SIG-M5 treated with dmso at 0.1 percent for 504 hours (cell line): ENCODE measurements around the gene CCL4L2.
A peak's percentile ranks its signal among the peaks of the same experiment; 100 is the strongest.
"Not testable (repeated sequence)": the region's sequence is repeated elsewhere in the genome, so short reads cannot be mapped to it uniquely, and the experiment has no call there.

Experiments
- DNase-seq: peaks from one replicate; lab custom pipeline; 2025; ENCODE audit not compliant: unreplicated experiment; lab: John Stamatoyannopoulos, UW

CCL4L2 gene

DNA sequence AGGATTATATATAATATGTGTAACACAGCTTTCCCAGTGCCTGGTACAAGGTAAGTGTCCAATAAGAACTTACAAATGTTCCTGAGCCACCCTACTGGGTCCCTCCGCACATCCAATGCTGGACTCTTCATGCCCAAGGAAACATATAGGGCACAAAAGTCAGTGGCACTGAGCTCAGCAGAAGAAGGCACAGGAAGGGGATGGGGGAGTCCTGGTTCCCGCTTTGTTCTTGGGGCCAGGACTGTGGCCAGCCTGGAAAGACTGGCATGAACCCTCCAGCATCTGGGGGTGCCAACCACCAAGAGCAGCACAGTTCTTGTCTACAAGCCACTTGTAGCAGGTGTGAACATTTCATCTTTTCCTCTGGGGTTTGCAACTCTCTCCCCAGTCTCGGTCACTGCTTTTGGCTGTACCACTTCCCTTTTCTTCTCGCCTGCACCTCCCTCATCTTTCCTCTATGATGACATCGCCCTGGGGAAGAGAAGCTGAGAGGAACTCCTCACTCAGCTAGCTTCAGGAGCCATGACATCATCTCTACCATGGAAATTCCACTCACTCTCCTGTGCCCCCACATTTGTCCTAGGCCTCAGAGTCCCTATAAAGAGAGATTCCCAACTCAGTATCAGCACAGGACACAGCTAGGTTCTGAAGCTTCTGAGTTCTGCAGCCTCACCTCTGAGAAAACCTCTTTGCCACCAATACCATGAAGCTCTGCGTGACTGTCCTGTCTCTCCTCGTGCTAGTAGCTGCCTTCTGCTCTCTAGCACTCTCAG, at the start of gene CCL4L2:
CCL4L2 (plus strand) TSS at position 625 of the 773 bp plus-strand sequence.
- peak; percentile 84 for DNase-seq

DNA sequence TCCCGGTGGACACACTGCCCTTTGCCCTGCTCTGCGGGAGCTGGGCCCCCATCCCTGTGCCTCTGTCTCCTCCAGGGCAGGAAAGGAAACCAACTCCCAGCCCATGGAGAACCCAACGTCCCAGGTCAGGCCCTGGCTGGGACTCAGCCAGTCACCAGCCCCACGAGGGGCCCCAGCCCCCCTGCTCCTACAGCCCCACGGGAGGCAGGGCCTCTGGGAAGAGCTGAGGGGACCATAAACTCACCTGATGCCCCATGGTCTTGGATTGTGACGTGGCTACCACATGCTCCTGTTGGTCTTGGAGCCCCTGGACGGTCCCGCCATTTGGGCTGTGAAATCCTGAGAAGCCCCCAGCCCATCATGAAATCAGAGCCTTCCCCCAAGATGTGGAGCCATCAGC, 42.0 kb upstream of the CCL4L2 start:
- not testable (repeated sequence) for DNase-seq

DNA sequence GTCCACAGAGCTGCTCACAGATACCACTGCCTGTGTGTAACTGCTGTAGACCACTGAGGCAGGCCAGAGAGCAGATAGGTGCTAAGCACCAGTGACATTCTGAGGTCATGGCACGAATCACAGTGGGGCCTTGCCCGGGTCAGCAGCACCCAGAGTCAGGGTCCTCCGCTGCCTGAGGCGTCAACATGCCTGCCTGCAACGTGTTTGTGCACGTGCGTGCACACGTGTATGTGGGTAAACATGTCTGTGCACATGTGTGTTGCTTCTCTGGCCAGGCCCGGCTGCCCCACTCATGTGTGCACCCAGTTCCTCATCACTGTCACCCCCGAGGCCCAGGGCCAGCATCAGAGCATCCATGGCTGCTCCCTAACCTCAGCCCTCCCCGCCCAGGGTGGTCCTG, 34.3 kb upstream of the CCL4L2 start, which contains the start of gene TBC1D3B:
TBC1D3B (minus strand) TSS at position 101 of the 400 bp plus-strand sequence. CDS start 1,586 bp downstream, outside the sequence.
- DNase-seq: not testable (repeated sequence)

DNA sequence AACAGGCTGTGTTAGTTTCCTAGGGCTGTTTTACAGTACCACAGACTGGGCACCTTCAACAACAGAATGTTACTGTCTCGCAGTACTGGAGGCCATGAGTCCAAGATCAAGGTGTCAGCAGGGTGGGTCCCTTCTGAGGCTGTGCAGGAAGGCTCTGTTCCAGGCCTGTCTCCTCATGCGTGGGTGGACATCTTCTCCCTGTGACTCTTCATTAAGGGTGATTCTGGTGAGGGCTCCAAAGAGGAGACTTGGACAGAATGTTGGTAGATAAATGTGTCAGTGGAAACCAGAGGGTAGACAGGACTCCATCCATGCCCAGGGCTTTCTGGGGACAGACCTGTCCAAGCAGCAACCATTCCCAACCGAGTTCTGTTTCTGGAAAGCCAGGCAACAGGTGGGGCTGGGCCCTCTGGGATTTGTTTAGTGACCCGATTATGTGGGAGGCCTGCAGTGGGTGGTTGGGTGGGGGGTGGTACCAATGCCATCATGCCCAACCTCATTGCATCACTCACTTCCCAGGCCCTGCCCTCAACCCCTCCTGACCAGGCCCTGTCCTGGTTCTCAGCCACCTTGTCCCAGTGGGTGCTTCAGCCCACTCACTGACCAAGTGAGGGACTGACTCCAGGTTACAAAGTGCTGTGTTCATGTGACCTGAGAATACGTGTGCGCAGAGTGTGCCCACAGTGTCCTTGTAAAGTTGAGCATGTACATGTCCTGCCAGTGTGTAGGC, 29.3 kb upstream of the CCL4L2 start:
- not testable (repeated sequence) for DNase-seq

DNA sequence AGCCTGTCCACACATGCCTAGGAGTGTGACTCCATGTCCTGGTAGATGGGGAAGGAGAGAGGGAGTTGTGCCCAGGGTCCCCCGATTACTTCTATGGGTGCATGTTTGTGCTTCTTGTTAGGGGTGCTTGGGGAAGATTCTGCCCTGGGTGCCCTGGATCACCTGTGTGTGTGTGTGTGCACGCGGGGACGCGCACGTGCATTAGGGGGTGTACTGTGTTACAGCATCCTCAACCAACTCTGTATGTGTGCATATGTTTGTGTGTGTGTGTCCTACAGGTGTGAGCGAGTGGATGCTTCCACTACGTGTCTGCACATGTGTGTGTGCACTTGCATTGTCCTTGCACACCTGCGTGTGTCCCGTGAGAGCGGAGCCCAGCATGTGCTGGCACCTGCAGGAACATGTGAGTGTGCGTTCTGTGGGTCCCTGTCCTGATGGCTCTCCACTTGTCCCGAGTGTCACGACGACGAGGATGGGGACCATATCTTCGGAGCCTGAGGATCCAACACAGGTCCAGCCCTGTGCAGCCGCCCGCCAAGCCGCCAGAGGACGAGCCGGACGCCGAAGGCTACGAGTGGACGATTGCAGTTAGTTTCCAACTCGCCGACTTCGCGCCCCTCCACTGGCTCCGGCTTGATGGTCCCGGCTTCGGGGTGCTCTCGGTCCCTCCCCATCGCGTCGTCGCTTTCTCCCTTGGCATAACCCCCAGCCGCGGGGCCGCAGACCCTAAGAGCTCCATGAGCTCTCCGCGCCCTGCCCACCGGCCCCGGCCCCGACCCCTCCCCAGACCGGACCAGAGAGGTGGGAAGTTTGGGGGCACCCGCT, 28.5 kb upstream of the CCL4L2 start:
- no peak for DNase-seq

DNA sequence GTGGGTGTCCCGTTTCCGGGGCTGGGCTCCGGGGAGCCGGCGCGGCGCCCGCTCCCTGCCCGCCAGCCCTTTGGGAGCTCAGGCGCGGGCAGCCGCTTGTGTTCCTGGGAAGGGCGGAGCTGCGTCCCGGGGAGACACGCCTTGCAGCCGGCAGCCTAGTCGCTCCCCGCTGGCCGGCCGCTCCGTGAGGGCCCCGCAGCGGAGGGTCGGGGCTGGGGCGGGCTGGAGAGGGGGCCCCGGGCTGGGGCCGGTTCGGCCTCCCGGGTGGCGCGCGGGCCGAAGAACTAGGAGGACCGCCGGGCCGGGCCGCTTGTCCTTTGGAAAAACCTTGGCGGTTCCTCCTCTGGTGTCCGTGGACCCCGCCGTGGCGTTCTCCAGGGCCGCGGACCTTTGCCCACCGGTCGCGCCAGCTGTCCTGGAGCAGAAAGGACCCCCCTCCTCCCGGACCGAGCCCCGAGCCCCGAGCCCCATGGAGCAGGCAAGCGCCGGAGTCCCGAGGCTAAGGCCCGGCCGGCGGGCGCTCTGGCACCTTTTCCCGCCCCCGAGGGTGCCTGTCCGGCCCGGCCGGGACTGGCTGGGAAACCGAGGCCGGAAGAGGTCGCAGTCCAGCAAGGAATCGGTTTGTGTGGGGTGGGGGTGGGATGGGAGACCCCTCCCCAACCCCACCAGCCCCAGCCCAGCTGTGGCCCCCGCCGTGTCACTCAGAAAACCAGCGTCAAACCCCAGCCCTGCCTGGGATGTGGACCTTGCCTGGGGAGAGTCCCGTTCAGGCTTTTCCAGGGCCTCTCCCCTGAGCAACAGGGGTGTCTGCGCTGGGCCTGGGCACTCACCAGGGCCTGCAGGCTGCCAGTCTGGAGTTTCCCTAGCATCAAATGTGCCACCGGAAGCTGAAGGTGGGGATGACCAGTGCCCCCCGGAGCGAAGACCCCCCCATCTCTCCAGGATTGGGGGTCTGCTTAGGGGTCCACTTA, 27.6 kb upstream of the CCL4L2 start:
- peak; percentile 40 for DNase-seq

DNA sequence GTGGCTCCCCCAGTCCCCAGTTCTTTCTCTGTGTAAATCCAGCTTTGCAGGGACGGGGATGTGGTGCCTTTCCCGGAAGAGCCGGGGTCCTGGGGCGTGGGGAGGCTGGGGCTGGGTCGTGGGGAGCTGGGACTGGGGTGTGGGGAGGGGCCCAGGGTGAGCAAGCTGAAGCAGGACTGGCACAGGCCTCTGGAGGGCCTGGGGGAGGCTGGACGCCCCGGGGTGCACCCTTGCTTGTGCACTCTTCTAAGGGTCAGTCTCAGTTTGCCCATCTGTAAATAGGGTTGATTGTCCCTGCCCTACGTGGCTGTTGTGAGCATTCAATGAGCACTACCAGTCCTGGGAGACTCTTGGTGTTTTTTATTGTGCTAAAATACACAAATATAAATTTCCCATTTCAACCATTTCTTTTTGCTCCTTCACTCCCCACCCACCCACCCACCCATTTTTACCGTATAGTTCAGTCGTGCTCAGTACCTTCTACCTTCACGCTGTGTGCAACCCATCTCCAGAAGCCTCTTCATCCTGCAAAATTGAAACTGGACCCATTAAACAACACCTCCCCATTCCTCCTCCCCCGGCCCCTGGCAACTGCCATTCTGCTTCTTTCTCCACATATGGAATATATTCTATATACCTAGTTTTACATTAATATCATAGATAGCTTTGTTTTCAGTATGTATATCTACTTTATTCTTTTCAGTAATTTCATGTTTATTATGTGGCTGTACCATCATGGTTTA, 26.7 kb upstream of the CCL4L2 start:
- no peak for DNase-seq

DNA sequence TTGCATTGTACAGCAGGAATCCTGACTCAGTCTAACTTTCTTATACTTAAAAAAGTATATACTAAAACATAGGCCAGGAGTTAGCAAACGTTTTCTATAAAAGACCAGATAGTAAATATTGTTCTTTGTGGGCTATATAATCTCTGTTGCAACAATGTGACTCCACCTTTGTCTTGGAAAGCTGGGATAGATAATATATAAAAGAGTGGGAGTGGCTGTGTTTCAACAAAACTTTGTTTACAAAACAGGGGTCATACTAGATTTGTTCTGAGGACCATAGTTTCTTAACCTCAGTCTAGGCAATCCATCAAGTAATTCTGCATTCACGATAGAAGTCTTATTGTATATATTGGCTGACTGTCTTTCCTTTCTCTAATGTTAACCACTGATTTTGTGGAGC, 25.4 kb upstream of the CCL4L2 start:
- DNase-seq: no peak

DNA sequence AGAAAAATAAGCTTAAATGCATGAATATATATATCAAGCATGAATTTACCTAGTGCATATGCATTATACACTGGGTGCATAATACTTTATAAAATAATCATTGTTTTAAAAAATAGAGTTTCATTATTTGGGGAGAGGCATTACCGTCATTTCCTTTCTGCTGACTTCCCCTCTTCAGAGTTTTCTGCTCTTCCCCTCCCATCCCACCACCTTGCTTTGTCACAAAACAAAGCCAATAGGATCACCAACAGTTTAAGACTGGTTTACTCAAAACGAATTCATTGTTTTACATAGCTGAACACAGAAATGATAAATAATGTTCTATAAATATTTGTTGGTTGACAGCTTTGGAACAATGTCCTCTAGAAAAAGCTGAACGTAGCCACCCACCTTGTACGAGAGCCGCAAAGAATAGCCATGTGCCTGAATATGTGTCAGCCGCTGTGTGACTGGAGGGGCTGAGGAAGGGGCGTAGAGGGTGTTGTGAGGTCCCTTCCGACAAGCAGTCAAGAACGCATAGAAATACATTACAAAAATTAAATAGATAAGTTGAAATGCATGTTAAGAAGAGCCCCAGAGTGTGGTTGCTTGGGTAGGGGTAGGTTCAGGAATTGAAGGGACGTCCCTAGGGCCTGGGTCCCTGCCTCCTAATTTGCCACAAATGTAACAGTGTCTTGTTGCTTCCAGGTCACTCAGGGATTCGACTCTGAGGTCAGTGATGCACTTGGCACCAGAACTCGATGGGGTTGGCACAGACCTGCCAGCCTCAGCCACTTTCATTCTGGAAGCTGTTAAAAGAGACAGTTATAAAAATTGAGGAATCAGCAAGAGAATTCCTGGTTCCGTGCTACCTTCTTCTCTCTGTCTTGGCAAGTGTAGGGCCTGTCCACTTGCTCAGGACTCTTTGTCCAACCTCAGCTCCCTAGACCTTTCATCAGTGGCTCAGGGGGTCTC, 23.8 kb upstream of the CCL4L2 start:
- not testable (repeated sequence) for DNase-seq

DNA sequence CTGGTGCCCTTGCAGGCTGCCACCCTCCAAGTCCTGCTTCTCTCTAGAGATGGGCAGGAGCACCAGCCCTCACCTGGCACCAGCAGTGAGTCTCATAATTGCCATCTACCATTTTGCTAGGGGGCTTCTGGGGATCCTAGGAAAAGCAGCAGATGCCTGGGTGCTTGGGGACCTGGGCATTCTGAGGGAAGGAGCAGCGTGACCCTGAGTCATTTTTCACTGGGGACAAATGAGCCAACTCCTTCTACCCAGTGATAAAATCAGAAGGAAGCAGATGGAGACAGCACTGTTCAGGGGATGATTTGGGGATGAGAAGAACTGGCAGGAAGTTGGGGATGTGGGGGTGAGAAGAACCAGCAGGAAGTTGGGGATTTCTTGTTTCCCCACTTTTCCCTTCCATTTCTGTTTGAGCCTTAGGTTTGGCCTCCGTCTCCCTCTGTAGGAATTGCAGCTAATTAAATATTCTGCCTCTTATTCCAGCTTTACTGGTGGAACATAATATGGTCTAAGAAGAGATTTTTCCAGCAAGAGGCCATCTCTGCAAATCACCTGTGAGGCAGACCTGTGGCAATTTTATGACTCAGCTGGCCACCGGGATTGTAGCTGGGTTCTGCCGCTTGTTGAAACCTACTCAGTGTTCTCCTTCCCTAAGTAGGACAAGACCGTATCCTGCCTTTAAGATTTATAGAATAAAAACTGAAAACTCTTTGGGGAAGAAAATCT, 22.8 kb upstream of the CCL4L2 start:
- DNase-seq: not testable (repeated sequence)

DNA sequence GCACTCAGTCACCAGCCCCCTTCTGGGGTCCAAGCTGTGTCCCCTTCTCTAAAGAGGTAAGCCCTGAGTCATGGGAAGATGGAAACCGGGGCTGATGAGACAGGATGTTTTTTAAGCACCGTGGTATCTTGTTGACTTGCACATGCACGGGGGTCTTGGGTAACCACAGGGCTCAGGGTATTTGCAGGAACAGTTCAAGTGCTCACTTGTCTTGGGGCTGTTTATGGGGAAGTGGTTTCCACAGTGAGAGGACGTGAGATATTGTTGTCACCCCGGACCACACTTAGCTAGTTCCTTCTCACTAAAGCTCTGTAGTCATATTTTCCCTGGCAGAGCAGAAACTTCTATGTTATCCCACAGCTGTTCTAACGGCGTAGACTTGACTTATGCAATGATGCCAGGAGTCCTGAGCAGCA, 22.0 kb upstream of the CCL4L2 start:
- peak; percentile 100 for DNase-seq

DNA sequence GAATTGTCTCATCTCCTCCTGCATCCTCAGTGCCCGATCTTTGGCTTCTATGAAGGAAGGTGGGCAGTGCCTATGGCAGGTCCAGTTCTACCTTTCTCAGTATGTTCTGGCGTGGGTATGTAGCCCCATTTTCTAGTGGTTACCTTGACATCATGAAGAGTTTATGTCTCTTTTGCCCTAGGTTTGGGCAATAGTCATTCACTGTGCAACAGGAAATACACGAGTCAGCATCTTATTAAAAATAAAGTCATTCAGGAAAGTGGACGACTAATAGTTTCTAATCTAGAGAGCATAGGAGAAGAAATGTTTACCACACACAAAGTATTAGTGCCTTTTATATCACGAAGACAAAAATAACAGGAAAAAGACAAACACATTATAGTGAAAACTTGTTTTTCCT, 20.9 kb upstream of the CCL4L2 start:
- not testable (repeated sequence) for DNase-seq

DNA sequence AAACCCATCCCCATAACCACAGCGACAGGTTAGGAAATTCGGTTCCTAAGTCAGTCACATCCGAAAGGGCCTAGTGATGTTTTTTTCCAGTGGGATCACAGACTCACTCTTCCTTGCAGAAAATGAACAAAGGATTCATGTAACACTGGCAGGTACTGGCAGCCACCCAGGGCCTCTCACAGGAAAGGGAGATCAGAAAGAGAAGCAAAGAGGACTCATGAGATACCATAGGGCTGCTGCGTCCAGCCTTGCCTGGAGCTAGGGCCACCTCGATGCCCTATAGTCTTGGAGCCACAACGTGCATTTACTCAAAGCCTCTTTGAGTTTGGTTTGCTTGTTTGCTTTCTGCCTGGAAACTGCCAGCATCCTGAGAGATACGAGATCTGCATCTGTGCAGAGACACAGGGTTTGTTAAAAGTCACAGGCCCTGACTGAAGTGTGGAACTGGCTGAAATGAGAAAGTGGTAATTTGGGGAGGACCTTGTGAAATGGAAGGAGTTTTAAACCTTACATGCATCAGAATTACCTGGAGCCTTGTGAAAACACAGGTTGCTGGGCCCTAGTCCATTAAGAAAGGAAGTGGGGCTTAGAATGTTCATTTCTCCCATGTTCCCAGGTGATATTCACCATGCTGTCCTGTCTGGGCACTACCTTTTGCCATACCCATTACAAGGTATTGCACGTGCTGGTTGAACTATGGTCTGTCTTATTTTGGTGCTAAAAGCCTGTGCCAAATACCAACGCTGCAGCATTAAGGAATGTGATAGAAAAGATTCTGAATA, 20.1 kb upstream of the CCL4L2 start:
- not testable (repeated sequence) for DNase-seq

DNA sequence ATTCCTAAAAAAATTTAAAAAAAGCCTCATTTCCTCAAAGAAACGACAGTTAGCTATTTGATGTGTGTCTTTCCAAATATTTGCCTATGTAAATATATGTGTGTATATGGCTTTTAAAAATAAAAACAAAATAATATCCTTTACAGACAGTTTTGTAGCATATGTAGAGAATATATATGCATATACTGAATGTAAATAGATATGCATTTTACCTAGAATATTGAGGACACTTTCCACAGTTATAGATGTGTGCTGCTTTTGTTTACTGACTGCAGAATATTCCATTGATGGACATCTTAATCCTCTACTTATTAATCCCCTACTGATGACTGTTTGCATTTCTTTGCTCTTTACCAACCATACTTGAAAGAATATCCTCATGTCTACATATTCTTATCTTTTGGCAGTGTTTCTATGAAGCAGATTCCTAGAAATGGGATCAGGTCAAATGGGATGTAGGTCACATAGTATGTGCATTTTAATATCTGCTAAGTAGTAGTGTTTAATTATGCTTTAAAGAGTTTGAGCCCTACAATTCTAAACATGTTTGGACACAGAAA, 17.6 kb upstream of the CCL4L2 start:
- no peak for DNase-seq

DNA sequence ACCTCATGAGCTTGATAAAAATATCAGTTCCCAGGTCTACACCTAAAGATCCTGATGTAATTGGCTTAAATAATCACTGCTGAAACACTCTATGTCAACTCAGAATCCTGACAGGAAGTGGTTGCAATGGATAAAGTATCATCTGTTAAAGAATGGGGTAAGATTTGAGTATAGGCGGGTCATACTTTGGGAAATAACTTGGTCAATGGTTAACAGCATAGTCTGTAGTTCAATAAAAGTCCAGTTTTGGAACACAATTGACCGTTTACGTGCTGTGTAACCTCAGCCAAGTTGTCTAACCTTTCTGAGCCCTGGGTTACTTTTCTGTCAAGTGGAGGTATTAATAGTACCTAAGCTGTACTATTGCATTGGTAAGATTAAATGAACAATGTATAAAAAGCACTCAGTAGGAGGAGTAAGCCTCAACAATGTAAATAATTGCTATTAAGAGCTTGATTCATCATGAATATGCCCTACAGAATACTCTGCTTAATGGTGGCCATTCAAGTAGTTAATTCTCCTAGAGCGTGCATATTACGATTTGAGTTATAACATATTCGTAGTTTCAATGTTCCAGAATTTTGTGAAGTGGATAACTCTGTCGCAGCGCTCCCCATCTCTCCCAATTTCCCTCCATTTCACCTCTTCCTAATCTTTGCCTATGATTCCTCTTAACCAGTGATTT, 16.6 kb upstream of the CCL4L2 start:
- DNase-seq: not testable (repeated sequence)

DNA sequence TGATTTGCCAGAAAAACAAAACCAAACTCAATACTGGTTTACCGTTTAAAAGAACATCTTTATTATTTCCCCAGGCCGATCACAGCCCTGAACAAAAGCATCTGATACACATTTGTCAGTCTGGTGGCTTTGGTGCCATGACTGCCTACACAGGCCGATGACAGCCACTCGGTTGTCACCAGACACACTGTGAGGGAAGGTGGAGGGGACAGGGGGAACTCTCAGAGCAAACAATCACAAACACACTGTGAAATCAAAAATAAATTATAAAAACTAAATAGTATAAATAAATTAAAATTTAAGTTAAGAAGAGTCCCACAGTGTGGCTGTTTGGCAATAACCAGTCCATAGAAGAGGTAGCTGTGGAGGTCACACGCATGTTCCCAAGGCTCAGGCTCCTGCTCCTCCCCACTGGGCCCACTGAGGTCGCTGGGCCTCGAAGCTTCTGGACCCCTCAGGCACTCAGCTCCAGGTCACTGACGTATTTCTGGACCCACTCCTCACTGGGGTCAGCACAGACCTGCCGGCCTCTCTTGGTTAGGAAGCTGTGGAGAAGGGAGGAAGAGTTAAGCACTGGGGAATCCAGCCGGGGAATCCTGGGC, 15.9 kb upstream of the CCL4L2 start:
- DNase-seq: not testable (repeated sequence)
